Thoracic aorta (tissue), 2 donors: ENCODE data around the gene PCDHGA7. TPM values are rescaled to one million over a fixed set of nuclear protein-coding genes. Genes with fewer than 3 reads are reported as not detected.
"Not testable (repeated sequence)": the region's sequence is repeated elsewhere in the genome, so short reads cannot be mapped to it uniquely, and the experiment has no call there.

Source experiments
- ATAC-seq: fragments of 150-250 bp; one replicate; pipeline ENCODE4 v1.8.0; 2017; ENCODE audit warnings: low read depth; ENCODE audit not compliant: insufficient number of reproducible peaks, low FRiP score
- DNase-seq: peaks from one replicate; pipeline ENCODE4 v3.0.0-alpha.2; 2020; ENCODE audit warnings: low spot score
- H3K27ac ChIP-seq, 2 donors: fragments of 200-600 bp; sonication (generic); 1 replicate in 1 of 2; 2 replicates in 1 of 2; pipeline ENCODE4 v1.5.1; 2016; ENCODE audit warnings: mild to moderate bottlenecking in 2 of 2, moderate library complexity in 2 of 2
- H3K27me3 ChIP-seq: fragments of 200-600 bp; sonication (generic); replicated peaks from 2 replicates; pipeline ENCODE4 v1.6.0; 2016; ENCODE audit warnings: mild to moderate bottlenecking; ENCODE audit not compliant: insufficient read depth
- H3K36me3 ChIP-seq: fragments of 200-600 bp; sonication (generic); one replicate; pipeline ENCODE4 v1.5.1; 2016
- H3K4me1 ChIP-seq, 2 donors: fragments of 200-600 bp; sonication (generic); 1 replicate in 1 of 2; 2 replicates in 1 of 2; pipeline versions ENCODE4 v1.5.1 to v1.6.0; 2016; ENCODE audit warnings: low read depth in 2 of 2, mild to moderate bottlenecking in 1 of 2; ENCODE audit not compliant: control insufficient read depth in 1 of 2
- H3K4me3 ChIP-seq: fragments of 200-600 bp; sonication (generic); 2 replicates; pipeline ENCODE4 v1.5.1; 2016; ENCODE audit warnings: mild to moderate bottlenecking
- H3K9me3 ChIP-seq: fragments of 200-600 bp; sonication (generic); 2 replicates; pipeline ENCODE4 v1.5.1; 2016
- total RNA-seq, 2 donors: library from RNA; depleted of rRNA; stranded (reverse); fragments of >200 nt; gene quantifications; one replicate each; pipeline versions ENCODE4 v1.1.0 to v1.2.3, GENCODE V29; 2016
- TF ChIP-seq, protein P1 (sequence below): fragments of 200-600 bp; sonication (generic); IDR thresholded peaks from one replicate; pipeline ENCODE4 v1.5.1; 2019; ENCODE audit warnings: antibody characterized with exemption

The PCDHGA7 gene
- total RNA-seq, 2 donors from 2014 or later: 11.9 to 12.2 TPM

DNA sequence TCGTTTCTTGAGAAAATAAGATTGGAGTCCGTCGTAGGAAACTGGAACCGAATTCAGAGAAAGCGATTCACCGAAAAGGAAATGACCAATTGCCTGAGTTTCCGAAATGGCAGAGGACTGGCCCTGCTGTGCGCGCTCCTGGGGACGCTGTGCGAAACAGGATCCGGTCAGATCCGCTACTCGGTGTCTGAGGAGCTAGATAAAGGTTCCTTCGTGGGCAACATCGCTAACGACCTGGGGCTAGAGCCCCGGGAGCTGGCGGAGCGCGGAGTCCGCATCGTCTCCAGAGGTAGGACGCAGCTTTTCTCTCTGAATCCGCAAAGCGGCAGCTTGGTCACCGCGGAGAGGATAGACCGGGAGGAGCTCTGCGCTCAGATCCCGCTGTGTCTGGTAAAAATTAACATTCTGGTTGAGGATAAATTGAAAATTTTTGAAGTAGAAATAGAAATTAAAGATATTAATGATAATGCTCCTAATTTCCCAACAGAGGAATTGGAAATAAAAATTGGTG is 38.5 kb upstream of the PCDHGA7 start:
- H3K4me1 ChIP-seq: no peaks in the 10 kb centered on the region
- peaks cover 3% of the 10 kb centered on the region for H3K36me3 ChIP-seq
- ATAC-seq: no peak
- H3K27ac ChIP-seq: no peak overlapping the region
- peaks cover 89% of the 10 kb centered on the region for H3K9me3 ChIP-seq
- no peak for DNase-seq
- H3K27me3 ChIP-seq: no peaks in the 10 kb centered on the region
- TF ChIP-seq, protein P1, sequence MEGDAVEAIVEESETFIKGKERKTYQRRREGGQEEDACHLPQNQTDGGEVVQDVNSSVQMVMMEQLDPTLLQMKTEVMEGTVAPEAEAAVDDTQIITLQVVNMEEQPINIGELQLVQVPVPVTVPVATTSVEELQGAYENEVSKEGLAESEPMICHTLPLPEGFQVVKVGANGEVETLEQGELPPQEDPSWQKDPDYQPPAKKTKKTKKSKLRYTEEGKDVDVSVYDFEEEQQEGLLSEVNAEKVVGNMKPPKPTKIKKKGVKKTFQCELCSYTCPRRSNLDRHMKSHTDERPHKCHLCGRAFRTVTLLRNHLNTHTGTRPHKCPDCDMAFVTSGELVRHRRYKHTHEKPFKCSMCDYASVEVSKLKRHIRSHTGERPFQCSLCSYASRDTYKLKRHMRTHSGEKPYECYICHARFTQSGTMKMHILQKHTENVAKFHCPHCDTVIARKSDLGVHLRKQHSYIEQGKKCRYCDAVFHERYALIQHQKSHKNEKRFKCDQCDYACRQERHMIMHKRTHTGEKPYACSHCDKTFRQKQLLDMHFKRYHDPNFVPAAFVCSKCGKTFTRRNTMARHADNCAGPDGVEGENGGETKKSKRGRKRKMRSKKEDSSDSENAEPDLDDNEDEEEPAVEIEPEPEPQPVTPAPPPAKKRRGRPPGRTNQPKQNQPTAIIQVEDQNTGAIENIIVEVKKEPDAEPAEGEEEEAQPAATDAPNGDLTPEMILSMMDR: no peak
- peak overlapping the region; percentile 53 for H3K4me3 ChIP-seq

DNA sequence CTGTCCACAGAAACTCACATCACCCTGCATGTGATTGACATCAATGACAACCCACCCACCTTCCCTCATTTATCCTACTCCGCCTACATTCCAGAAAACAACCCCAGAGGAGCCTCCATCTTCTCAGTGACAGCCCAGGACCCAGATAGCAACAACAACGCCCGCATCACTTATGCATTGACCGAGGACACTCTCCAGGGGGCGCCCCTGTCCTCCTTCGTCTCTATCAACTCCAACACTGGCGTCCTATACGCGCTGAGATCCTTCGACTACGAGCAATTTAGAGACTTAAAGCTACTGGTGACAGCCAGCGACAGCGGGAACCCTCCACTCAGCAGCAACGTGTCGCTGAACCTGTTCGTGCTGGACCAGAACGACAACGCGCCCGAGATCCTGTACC is 37.2 kb upstream of the PCDHGA7 start:
- Histone ChIP-seq H3K36me3 (no peaks in the 10 kb centered on the region), H3K9me3 (peaks cover 89% of the 10 kb centered on the region), H3K4me1 (no peaks in the 10 kb centered on the region), H3K4me3 (peak overlapping the region; percentile 19), H3K27me3 (no peaks in the 10 kb centered on the region), H3K27ac (no peak overlapping the region)
- DNase-seq (no peak), ATAC-seq (no peak)
- TF ChIP-seq, protein P1: no peak

DNA sequence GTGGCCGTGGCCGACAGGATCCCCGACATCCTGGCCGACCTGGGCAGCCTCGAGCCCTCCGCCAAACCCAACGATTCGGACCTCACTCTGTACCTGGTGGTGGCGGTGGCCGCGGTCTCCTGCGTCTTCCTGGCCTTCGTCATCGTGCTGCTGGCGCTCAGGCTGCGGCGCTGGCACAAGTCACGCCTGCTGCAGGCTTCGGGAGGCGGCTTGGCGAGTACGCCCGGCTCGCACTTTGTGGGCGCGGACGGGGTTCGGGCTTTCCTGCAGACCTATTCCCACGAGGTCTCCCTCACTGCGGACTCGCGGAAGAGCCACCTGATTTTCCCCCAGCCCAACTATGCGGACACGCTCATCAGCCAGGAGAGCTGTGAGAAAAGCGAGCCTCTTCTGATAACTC is 36.5 kb upstream of the PCDHGA7 start:
- not testable (repeated sequence) for H3K36me3 ChIP-seq, ATAC-seq, H3K4me3 ChIP-seq, DNase-seq, H3K4me1 ChIP-seq, H3K27me3 ChIP-seq, H3K27ac ChIP-seq
- peaks cover 89% of the 10 kb centered on the region for H3K9me3 ChIP-seq

DNA sequence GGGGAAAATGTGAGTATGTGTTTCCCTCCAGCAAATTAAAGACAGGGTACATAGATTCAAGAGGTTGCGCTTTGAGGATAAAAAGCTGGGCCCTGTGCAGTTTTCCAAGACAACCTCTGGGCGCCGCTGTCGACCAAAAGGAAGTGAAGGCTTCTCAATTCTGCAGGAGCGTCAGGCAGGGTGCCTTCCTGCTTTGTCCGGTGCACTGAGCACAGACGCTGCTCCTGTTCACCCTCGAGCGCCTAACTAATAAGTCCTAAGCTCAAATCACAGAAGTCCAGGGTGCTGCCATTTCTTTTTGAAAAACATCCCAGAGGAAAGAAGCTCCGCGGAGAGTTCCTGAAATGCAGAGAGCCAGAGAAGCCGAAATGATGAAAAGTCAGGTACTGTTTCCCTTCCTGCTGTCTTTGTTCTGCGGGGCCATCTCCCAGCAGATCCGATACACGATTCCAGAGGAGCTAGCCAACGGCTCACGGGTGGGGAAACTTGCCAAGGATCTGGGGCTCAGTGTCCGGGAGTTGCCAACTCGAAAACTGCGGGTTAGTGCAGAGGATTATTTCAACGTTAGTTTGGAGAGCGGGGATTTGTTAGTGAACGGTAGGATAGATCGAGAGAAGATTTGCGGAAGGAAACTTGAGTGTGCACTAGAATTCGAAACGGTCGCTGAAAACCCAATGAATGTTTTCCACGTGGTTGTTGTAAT is 32.5 kb upstream of the PCDHGA7 start, which contains the start of gene PCDHGB1:
Gene PCDHGB1 (plus strand): TSS at position 183 of the 703 bp plus-strand sequence. CDS start 162 bp downstream, at position 345.
- TF ChIP-seq, protein P1: no peak
- ATAC-seq (no peak), DNase-seq (no peak)
- Histone ChIP-seq H3K27me3 (no peaks in the 10 kb centered on the region), H3K4me1 (no peaks in the 10 kb centered on the region), H3K27ac (no peak within 1 kb of the TSS), H3K36me3 (no peaks in the 10 kb centered on the region), H3K9me3 (peaks cover 79% of the 10 kb centered on the region), H3K4me3 (peak within 1 kb of the TSS; percentile 55)

DNA sequence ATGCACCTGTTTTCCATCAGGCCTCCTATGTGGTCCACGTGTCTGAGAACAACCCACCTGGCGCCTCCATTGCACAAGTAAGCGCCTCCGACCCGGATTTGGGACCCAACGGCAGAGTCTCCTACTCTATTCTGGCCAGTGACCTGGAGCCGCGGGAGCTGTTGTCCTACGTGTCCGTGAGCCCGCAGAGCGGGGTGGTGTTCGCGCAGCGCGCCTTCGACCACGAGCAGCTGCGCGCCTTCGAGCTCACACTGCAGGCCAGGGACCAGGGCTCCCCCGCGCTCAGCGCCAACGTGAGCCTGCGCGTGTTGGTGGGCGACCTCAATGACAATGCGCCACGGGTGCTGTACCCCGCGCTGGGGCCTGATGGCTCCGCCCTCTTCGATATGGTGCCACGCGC is 31.0 kb upstream of the PCDHGA7 start:
- Histone ChIP-seq H3K27ac (no peak overlapping the region), H3K4me1 (no peaks in the 10 kb centered on the region), H3K9me3 (peaks cover 84% of the 10 kb centered on the region), H3K36me3 (no peaks in the 10 kb centered on the region), H3K27me3 (no peaks in the 10 kb centered on the region), H3K4me3 (no peak overlapping the region)
- ATAC-seq (no peak), DNase-seq (no peak)
- TF ChIP-seq, protein P1: no peak
